ACC112 (cell line): ENCODE results near the gene RAB6B.

Experiments
- H2AFZ ChIP-seq: fragments of 200-600 bp; sonication (generic); one replicate; pipeline ENCODE4 v1.6.0; 2017; ENCODE audit warnings: antibody characterized with exemption, low read length; ENCODE audit not compliant: unreplicated experiment
- H3K27ac ChIP-seq: fragments of 200-600 bp; sonication (generic); 2 replicates; pipeline ENCODE4 v1.5.1; 2014; ENCODE audit warnings: low read depth, mild to moderate bottlenecking, antibody characterized with exemption, low read length, moderate library complexity
- H3K27me3 ChIP-seq: fragments of 200-600 bp; sonication (generic); 2 replicates; pipeline ENCODE4 v1.6.1; 2014; ENCODE audit warnings: mild to moderate bottlenecking, antibody characterized with exemption, low read length, moderate library complexity, mixed read lengths; ENCODE audit not compliant: insufficient read depth
- H3K36me3 ChIP-seq: fragments of 200-600 bp; sonication (generic); 2 replicates; pipeline ENCODE4 v1.6.1; 2016; ENCODE audit warnings: mild to moderate bottlenecking, antibody characterized with exemption, low read length, moderate library complexity, mixed read lengths; ENCODE audit not compliant: insufficient read depth
- H3K4me1 ChIP-seq: fragments of 200-600 bp; sonication (generic); one replicate; pipeline ENCODE4 v1.6.1; 2016; ENCODE audit warnings: low read length, mixed read lengths; ENCODE audit not compliant: insufficient read depth, unreplicated experiment, control insufficient read depth
- H3K4me3 ChIP-seq: fragments of 200-600 bp; sonication (generic); 2 replicates; pipeline ENCODE4 v1.5.1; 2014; ENCODE audit warnings: mild to moderate bottlenecking, low read depth, low read length
- H3K79me2 ChIP-seq: fragments of 200-600 bp; sonication (generic); one replicate; pipeline ENCODE4 v1.6.0; 2016; ENCODE audit warnings: low read length; ENCODE audit not compliant: control insufficient read depth, unreplicated experiment, insufficient read depth

RAB6B gene

GRCh38 chr3:133915685-133916658 lies 20.3 kb upstream of the RAB6B start:
- no peaks in the 10 kb centered on the region for H3K79me2 ChIP-seq
- H3K27me3 ChIP-seq = peaks cover 14% of the 10 kb centered on the region
- H3K27ac ChIP-seq = no peak overlapping the region
- no peaks in the 10 kb centered on the region for H3K4me1 ChIP-seq
- H3K36me3 ChIP-seq = no peaks in the 10 kb centered on the region
- no peak overlapping the region for H3K4me3 ChIP-seq
- no peak overlapping the region for H2AFZ ChIP-seq

- Histone ChIP-seq H3K27ac (no peak overlapping the region), H2AFZ (no peak overlapping the region), H3K4me3 (no peak overlapping the region), H3K4me1 (no peaks in the 10 kb centered on the region), H3K27me3 (peaks cover 15% of the 10 kb centered on the region), H3K79me2 (no peaks in the 10 kb centered on the region), H3K36me3 (no peaks in the 10 kb centered on the region)
Measured at GRCh38 chr3:133914839-133915600, 19.3 kb upstream of the RAB6B start.

GRCh38 chr3:133910422-133910821 lies 14.7 kb upstream of the RAB6B start:
- Histone ChIP-seq H3K27me3 (peaks cover 15% of the 10 kb centered on the region), H3K4me1 (no peaks in the 10 kb centered on the region), H3K36me3 (no peaks in the 10 kb centered on the region), H3K79me2 (no peaks in the 10 kb centered on the region), H3K27ac (no peak overlapping the region), H3K4me3 (no peak overlapping the region), H2AFZ (no peak overlapping the region)

DNA sequence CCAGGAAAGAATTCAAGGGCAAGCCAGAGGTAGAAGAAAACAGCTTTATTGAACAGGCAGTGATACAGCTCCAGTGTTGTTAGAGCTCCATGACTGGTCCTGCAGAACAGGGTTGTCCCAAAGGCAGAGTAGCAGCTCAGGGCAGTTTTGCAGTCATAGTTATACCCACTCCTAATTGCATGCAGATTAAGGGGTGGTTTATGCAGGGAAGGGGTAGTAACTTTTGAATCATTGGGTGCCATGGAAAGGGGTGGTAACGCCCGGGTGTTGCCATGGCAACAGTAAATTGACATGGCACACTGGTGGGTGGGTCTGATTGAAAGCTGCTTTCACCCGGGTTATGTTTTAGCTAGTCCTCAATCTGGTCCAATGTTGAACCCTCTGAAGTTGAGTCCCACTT lies 9.7 kb upstream of the RAB6B start:
- H3K4me3 ChIP-seq = no peak overlapping the region
- no peaks in the 10 kb centered on the region for H3K79me2 ChIP-seq
- H3K27ac ChIP-seq = no peak overlapping the region
- H3K4me1 ChIP-seq = no peaks in the 10 kb centered on the region
- H3K27me3 ChIP-seq = no peaks in the 10 kb centered on the region
- H3K36me3 ChIP-seq = no peaks in the 10 kb centered on the region
- no peak overlapping the region for H2AFZ ChIP-seq

- Histone ChIP-seq H3K79me2 (no peaks in the 10 kb centered on the region), H3K27me3 (peaks cover 14% of the 10 kb centered on the region), H2AFZ (no peak overlapping the region), H3K36me3 (no peaks in the 10 kb centered on the region), H3K4me3 (no peak overlapping the region), H3K4me1 (no peaks in the 10 kb centered on the region), H3K27ac (no peak overlapping the region)
Measured at GRCh38 chr3:133901847-133902246, 6.2 kb upstream of the RAB6B start.

- Histone ChIP-seq H3K36me3 (no peaks in the 10 kb centered on the region), H2AFZ (no peak overlapping the region), H3K27ac (no peak overlapping the region), H3K4me1 (no peaks in the 10 kb centered on the region), H3K27me3 (peaks cover 21% of the 10 kb centered on the region), H3K79me2 (no peaks in the 10 kb centered on the region), H3K4me3 (no peak overlapping the region)
Measured at GRCh38 chr3:133901083-133901482, 5.4 kb upstream of the RAB6B start.

GRCh38 chr3:133899311-133899710 lies 3.6 kb upstream of the RAB6B start:
- Histone ChIP-seq H3K36me3 (no peaks in the 10 kb centered on the region), H3K4me1 (no peaks in the 10 kb centered on the region), H3K27ac (no peak overlapping the region), H3K79me2 (no peaks in the 10 kb centered on the region), H2AFZ (no peak overlapping the region), H3K4me3 (no peak overlapping the region), H3K27me3 (peaks cover 32% of the 10 kb centered on the region)

GRCh38 chr3:133897547-133897946 lies 1.9 kb upstream of the RAB6B start:
- Histone ChIP-seq H3K79me2 (no peaks in the 10 kb centered on the region), H2AFZ (no peak overlapping the region), H3K36me3 (no peaks in the 10 kb centered on the region), H3K4me1 (no peaks in the 10 kb centered on the region), H3K27ac (no peak overlapping the region), H3K4me3 (no peak overlapping the region), H3K27me3 (peaks cover 32% of the 10 kb centered on the region)

- Histone ChIP-seq H3K4me3 (peak overlapping the region; percentile 92), H3K79me2 (no peaks in the 10 kb centered on the region), H3K4me1 (no peaks in the 10 kb centered on the region), H3K27me3 (peaks cover 32% of the 10 kb centered on the region), H2AFZ (peak overlapping the region; percentile 94), H3K27ac (no peak overlapping the region), H3K36me3 (no peaks in the 10 kb centered on the region)
Measured at GRCh38 chr3:133896002-133896761, 500 bp upstream of the RAB6B start.

DNA sequence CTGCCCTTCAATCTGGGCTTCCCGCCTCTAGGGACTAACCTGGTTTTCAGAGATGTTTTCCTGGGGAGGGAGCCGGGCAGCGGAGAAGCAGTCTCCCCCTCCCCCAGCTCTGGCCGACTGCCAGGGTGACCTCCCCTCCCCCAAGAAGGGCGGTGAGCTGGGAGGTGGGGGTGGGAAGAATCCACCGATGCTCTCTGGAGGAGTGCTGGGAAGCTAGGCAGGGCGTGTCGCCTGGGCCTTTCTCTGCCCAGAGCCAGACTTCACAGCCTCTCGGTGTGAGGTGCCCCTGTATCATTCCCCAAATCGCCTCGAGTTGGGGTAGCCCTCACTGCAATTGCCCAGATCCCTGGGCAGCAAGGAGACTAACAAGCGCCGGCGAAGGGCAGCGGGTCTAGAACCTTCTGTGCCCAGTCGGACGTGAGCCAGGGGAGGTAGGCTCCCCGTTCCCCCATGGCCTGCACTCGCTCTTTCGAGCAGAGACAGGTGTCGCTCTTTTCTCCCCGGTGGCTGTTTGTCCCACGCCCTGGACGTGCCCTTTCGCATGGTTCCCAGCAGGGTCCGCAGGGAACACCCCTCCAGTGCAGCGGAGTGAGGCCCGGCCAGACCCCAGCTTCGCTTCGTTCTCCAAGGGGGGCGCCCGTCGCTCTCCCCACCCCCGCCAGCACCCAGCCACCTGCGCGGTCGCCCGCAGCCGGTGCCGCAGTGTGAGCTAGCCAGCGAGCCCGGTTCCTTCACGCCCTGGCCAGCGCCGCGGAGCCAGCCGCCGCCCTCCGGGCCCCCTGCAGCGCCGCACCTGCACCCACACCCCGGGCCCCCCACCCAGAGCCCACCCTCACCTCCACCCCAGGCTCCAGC lies 1.1 kb downstream of the RAB6B start:
- Histone ChIP-seq H3K4me3 (peak overlapping the region; percentile 92), H3K79me2 (no peaks in the 10 kb centered on the region), H3K36me3 (no peaks in the 10 kb centered on the region), H3K27ac (no peak overlapping the region), H3K4me1 (no peaks in the 10 kb centered on the region), H2AFZ (no peak overlapping the region), H3K27me3 (peaks cover 32% of the 10 kb centered on the region)
